ENCODE data around the gene ATP2B1.

GRCh38 chr12:89621521-89621920, 87.1 kb downstream of the ATP2B1 start:
- TF ChIP-seq POLR2A (IDR thresholded peaks at IDR 0.05; ENCODE audit: low read depth, low read length) (no peak), TAF1 (IDR thresholded peaks at IDR 0.05; ENCODE audit: borderline replicate concordance, low read depth, low read length) (no peak)

All from GM12892 (cell line).